GM23338 (cell line): ENCODE measurements around the gene NANOS2. TPM values are rescaled to one million over a fixed set of nuclear protein-coding genes. Genes with fewer than 3 reads are reported as not detected.

Experiments
- ATAC-seq: fragments of 200-7000 bp; cut with Tn5 transposase; 3 replicates; pipeline ENCODE4 v1.9.1; 2020
- DNase-seq: peaks from one replicate; pipeline ENCODE4 v3.0.0-alpha.2; 2015; ENCODE audit warnings: low spot score
- H2AFZ ChIP-seq: fragments of 200-600 bp; sonication (generic); 2 replicates; pipeline ENCODE4 v1.8.0; 2016; ENCODE audit warnings: antibody characterized with exemption, mild to moderate bottlenecking, moderate library complexity
- H3F3A ChIP-seq: fragments of 200-600 bp; sonication (generic); replicated peaks from 2 replicates; pipeline ENCODE4 v1.8.0; 2017; ENCODE audit warnings: antibody characterized with exemption, mixed run types, low read depth
- H3K27ac ChIP-seq: fragments of 200-600 bp; sonication (generic); 2 replicates; pipeline ENCODE4 v1.6.1; 2016; ENCODE audit warnings: low read depth
- H3K27me3 ChIP-seq: fragments of 200-600 bp; sonication (generic); 2 replicates; pipeline ENCODE4 v1.8.0; 2016; ENCODE audit warnings: mild to moderate bottlenecking, mixed run types, moderate library complexity; ENCODE audit not compliant: insufficient read depth
- H3K36me3 ChIP-seq: fragments of 200-600 bp; sonication (generic); 2 replicates; pipeline ENCODE4 v1.8.0; 2016; ENCODE audit warnings: mild to moderate bottlenecking; ENCODE audit not compliant: insufficient read depth
- H3K4me1 ChIP-seq: fragments of 200-600 bp; sonication (generic); 2 replicates; pipeline ENCODE4 v1.8.0; 2016; ENCODE audit warnings: mild to moderate bottlenecking, moderate library complexity; ENCODE audit not compliant: insufficient read depth
- H3K4me2 ChIP-seq: fragments of 200-600 bp; sonication (generic); 2 replicates; pipeline ENCODE4 v1.7.1; 2017; ENCODE audit warnings: mixed run types
- H3K4me3 ChIP-seq: fragments of 200-600 bp; sonication (generic); 2 replicates; pipeline ENCODE4 v1.6.1; 2016; ENCODE audit warnings: mixed run types
- H3K79me2 ChIP-seq: fragments of 200-600 bp; sonication (generic); replicated peaks from 2 replicates; pipeline ENCODE4 v1.8.0; 2017; ENCODE audit warnings: mild to moderate bottlenecking; ENCODE audit not compliant: insufficient read depth
- H3K9me2 ChIP-seq: fragments of 200-600 bp; sonication (generic); 2 replicates; pipeline ENCODE4 v1.8.0; 2017; ENCODE audit not compliant: insufficient read depth
- H4K20me1 ChIP-seq: fragments of 200-600 bp; sonication (generic); replicated peaks from 2 replicates; pipeline ENCODE4 v1.8.0; 2017; ENCODE audit warnings: mild to moderate bottlenecking; ENCODE audit not compliant: insufficient read depth
- H3K27ac Mint-ChIP-seq: 2 replicates; pipeline ENCODE4 v1.8.0; 2020; ENCODE audit warnings: inconsistent platforms, mild to moderate bottlenecking, moderate library complexity, mixed read lengths
- H3K27me3 Mint-ChIP-seq: 3 replicates; pipeline ENCODE4 v1.8.0; 2022; ENCODE audit warnings: low read depth, mild to moderate bottlenecking, moderate library complexity, mixed read lengths, inconsistent platforms; ENCODE audit not compliant: insufficient read depth, poor library complexity
- H3K36me3 Mint-ChIP-seq: 3 replicates; pipeline ENCODE4 v1.8.0; 2021; ENCODE audit warnings: low read depth, mild to moderate bottlenecking, inconsistent platforms, moderate library complexity, mixed read lengths
- H3K4me1 Mint-ChIP-seq: 3 replicates; pipeline ENCODE4 v1.8.0; 2020; ENCODE audit warnings: mild to moderate bottlenecking, inconsistent platforms, mixed read lengths
- H3K4me3 Mint-ChIP-seq: 3 replicates; pipeline ENCODE4 v1.8.0; 2021; ENCODE audit warnings: moderate library complexity, mild to moderate bottlenecking, inconsistent platforms, mixed read lengths
- H3K9me3 Mint-ChIP-seq: 3 replicates; pipeline ENCODE4 v1.8.0; 2020; ENCODE audit warnings: moderate library complexity, mild to moderate bottlenecking, inconsistent platforms, mixed read lengths
- CREB1 ChIP-seq: fragments of 250-450 bp; sonication (Bioruptor Pico); IDR thresholded peaks from 2 replicates; pipeline ENCODE4 v1.5.0; 2020; ENCODE audit warnings: low read depth, mild to moderate bottlenecking, moderate library complexity
- CTCF ChIP-seq, 2 experiments: fragments of 200-600 bp in 1 of 2; sonication (generic) in 1 of 2; conservative IDR thresholded peaks; 2 replicates each; pipeline versions ENCODE4 v1.5.1 to v1.6.1; 2016 to 2017; ENCODE audit warnings: antibody characterized with exemption in 2 of 2, low read depth in 2 of 2, mild to moderate bottlenecking in 2 of 2, moderate library complexity in 1 of 2
- ETS1 ChIP-seq: IDR thresholded peaks from 2 replicates; pipeline ENCODE4 v1.6.1; 2016; ENCODE audit warnings: antibody characterized with exemption
- EZH2 ChIP-seq: fragments of 200-600 bp; sonication (generic); IDR thresholded peaks from one replicate; pipeline ENCODE4 v1.8.0; 2017; ENCODE audit warnings: antibody characterized with exemption, mild to moderate bottlenecking, low read depth; ENCODE audit not compliant: unreplicated experiment
- REST ChIP-seq: IDR thresholded peaks from one replicate; pipeline ENCODE4 v1.6.1; 2018; ENCODE audit warnings: antibody characterized with exemption; ENCODE audit not compliant: unreplicated experiment
- STAT1 ChIP-seq: IDR thresholded peaks from one replicate; pipeline ENCODE4 v1.6.1; 2016; ENCODE audit warnings: antibody characterized with exemption; ENCODE audit not compliant: unreplicated experiment
- polyA plus RNA-seq: library from polyadenylated mRNA; unstranded; fragments of >200 nt; fragmentation: Nextera tagmentation; extraction: Ambion mirVana; gene quantifications from 2 replicates; pipeline ENCODE4 v1.2.1, GENCODE V29; 2016
- total RNA-seq: library from RNA; depleted of rRNA; stranded (reverse); fragments of >200 nt; shearing (Covaris generic); gene quantifications from 2 replicates; pipeline ENCODE4 v1.2.3, GENCODE V29; 2014

NANOS2 gene
- total and polyA plus RNA-seq, 2 experiments from 2014 or later: 0.11 to 0.14 TPM

GRCh38 chr19:45952341-45952685 is 37.7 kb upstream of the NANOS2 start:
- peaks cover 4% of the 10 kb centered on the region for H3K36me3 Mint-ChIP-seq

More at GRCh38 chr19:45952341-45952685, 37.7 kb upstream of the NANOS2 start:
- Histone ChIP-seq H3K79me2 (no peaks in the 10 kb centered on the region), H2AFZ (no peak overlapping the region), H3K36me3 (no peaks in the 10 kb centered on the region), H3K4me3 (peak overlapping the region; percentile 85), H3F3A (peaks cover 14% of the 10 kb centered on the region; the same call in 1 of the 2 replicates), H3K4me1 (0 out of 2 replicates have a peak, but pooled peaks cover 6% of the 10 kb centered on the region), H4K20me1 (peaks cover 11% of the 10 kb centered on the region; the same call in 1 of the 2 replicates), H3K4me2 (peak overlapping the region; percentile 94), H3K27ac (no peak overlapping the region), H3K9me2 (peaks cover 5% of the 10 kb centered on the region; the same call in 1 of the 2 replicates), H3K27me3 (no peaks in the 10 kb centered on the region)
- DNase-seq (no peak), ATAC-seq (no peak)
- no peaks in the 10 kb centered on the region for H3K9me3 Mint-ChIP-seq
- H3K27ac Mint-ChIP-seq: 0 out of 2 replicates have a peak overlapping the region, but pooled peaks have one; percentile 83
- peaks cover 8% of the 10 kb centered on the region; the same call in 2 of the 3 replicates for H3K4me1 Mint-ChIP-seq
- H3K4me3 Mint-ChIP-seq: peak overlapping the region; percentile 80
- peaks cover 16% of the 10 kb centered on the region for H3K27me3 Mint-ChIP-seq
- TF ChIP-seq STAT1 (no peak), EZH2 (no peak), ETS1 (no peak), CTCF (conservative IDR thresholded peaks at IDR 0.05; ENCODE audit: low read depth in 2 of 2) (no peak), CREB1 (CRISPR knock-in tag) (no peak), REST (no peak)
